HEK293 (cell line): ENCODE data around the gene PELI3.

Source experiments
- GFI1B ChIP-seq: fragments of 450-650 bp; formaldehyde crosslinking; IDR thresholded peaks from 2 replicates; pipeline ENCODE4 v1.5.1; 2016; ENCODE audit warnings: missing biosample characterization, missing genetic modification characterization
- HOXC10 ChIP-seq: sonication (generic); formaldehyde crosslinking; IDR thresholded peaks from 2 replicates; pipeline ENCODE4 v1.8.1; 2023; ENCODE audit warnings: mild to moderate bottlenecking, missing genetic modification reagents
- KLF16 ChIP-seq: fragments of 450-650 bp; formaldehyde crosslinking; IDR thresholded peaks from 2 replicates; pipeline ENCODE4 v1.5.1; 2017; ENCODE audit warnings: missing biosample characterization, missing genetic modification characterization
- MEIS1 ChIP-seq: sonication (generic); formaldehyde crosslinking; IDR thresholded peaks from 2 replicates; pipeline ENCODE4 v1.8.1; 2022; ENCODE audit warnings: missing genetic modification reagents, mild to moderate bottlenecking, borderline replicate concordance
- MZF1 ChIP-seq: fragments of 450-650 bp; formaldehyde crosslinking; IDR thresholded peaks from 2 replicates; pipeline ENCODE4 v1.5.1; 2017; ENCODE audit warnings: missing biosample characterization, missing genetic modification characterization, borderline replicate concordance
- OVOL3 ChIP-seq: fragments of 450-650 bp; formaldehyde crosslinking; IDR thresholded peaks from 2 replicates; pipeline ENCODE4 v1.5.1; 2016; ENCODE audit warnings: missing biosample characterization, missing genetic modification characterization
- PRDM1 ChIP-seq: fragments of 450-650 bp; formaldehyde crosslinking; IDR thresholded peaks from 2 replicates; pipeline ENCODE4; 2016; ENCODE audit warnings: missing biosample characterization, missing genetic modification characterization
- SP3 ChIP-seq: fragments of 450-650 bp; formaldehyde crosslinking; IDR thresholded peaks from 2 replicates; pipeline ENCODE4 v1.5.1; 2016; ENCODE audit warnings: missing biosample characterization, missing genetic modification characterization
- TRIM28 ChIP-seq: IDR thresholded peaks from 2 replicates; pipeline ENCODE4 v1.6.1; 2011; ENCODE audit warnings: low read length, control low read depth, borderline replicate concordance
- ZBTB7A ChIP-seq: fragments of 450-650 bp; formaldehyde crosslinking; IDR thresholded peaks from 2 replicates; pipeline ENCODE4 v1.5.1; 2016; ENCODE audit warnings: low read depth, missing biosample characterization, missing genetic modification characterization
- ZFHX2 ChIP-seq: fragments of 450-650 bp; formaldehyde crosslinking; conservative IDR thresholded peaks from 2 replicates; pipeline ENCODE4 v1.5.1; 2016; ENCODE audit warnings: missing biosample characterization, missing genetic modification characterization
- ZFP3 ChIP-seq: fragments of 450-650 bp; formaldehyde crosslinking; IDR thresholded peaks from 2 replicates; pipeline ENCODE4 v1.5.1; 2016; ENCODE audit warnings: low read depth, missing biosample characterization, missing genetic modification characterization
- ZFP41 ChIP-seq: fragments of 450-650 bp; formaldehyde crosslinking; IDR thresholded peaks from 2 replicates; pipeline ENCODE4 v1.5.1; 2016; ENCODE audit warnings: missing biosample characterization, missing genetic modification characterization, borderline replicate concordance
- ZFP69B ChIP-seq: fragments of 450-650 bp; formaldehyde crosslinking; IDR thresholded peaks from 2 replicates; pipeline ENCODE4 v1.5.1; 2016; ENCODE audit warnings: missing biosample characterization, missing genetic modification characterization
- ZNF10 ChIP-seq: fragments of 450-650 bp; formaldehyde crosslinking; IDR thresholded peaks from 2 replicates; pipeline ENCODE4 v1.5.1; 2017; ENCODE audit warnings: missing biosample characterization, missing genetic modification characterization
- ZNF132 ChIP-seq: fragments of 450-650 bp; formaldehyde crosslinking; IDR thresholded peaks from 2 replicates; pipeline ENCODE4 v1.5.1; 2017; ENCODE audit warnings: missing biosample characterization, missing genetic modification characterization, borderline replicate concordance
- ZNF140 ChIP-seq: fragments of 450-650 bp; formaldehyde crosslinking; IDR thresholded peaks from 2 replicates; pipeline ENCODE4 v1.5.1; 2016; ENCODE audit warnings: missing biosample characterization, missing genetic modification characterization
- ZNF174 ChIP-seq: fragments of 450-650 bp; formaldehyde crosslinking; IDR thresholded peaks from 2 replicates; pipeline ENCODE4 v1.5.0; 2017; ENCODE audit warnings: missing biosample characterization, mild to moderate bottlenecking, missing genetic modification characterization
- ZNF184 ChIP-seq: fragments of 450-650 bp; IDR thresholded peaks from 2 replicates; pipeline ENCODE4 v1.5.1; 2018; ENCODE audit warnings: missing biosample characterization, mild to moderate bottlenecking, missing genetic modification characterization
- ZNF24 ChIP-seq: fragments of 450-650 bp; formaldehyde crosslinking; IDR thresholded peaks from 2 replicates; pipeline ENCODE4 v1.5.1; 2016; ENCODE audit warnings: missing biosample characterization, missing genetic modification characterization
- ZNF302 ChIP-seq: fragments of 450-650 bp; formaldehyde crosslinking; IDR thresholded peaks from 2 replicates; pipeline ENCODE4 v1.5.1; 2016; ENCODE audit warnings: missing biosample characterization, missing genetic modification characterization, low read depth
- ZNF324 ChIP-seq: fragments of 450-650 bp; formaldehyde crosslinking; IDR thresholded peaks from 2 replicates; pipeline ENCODE4 v1.5.1; 2016; ENCODE audit warnings: missing biosample characterization, missing genetic modification characterization
- ZNF394 ChIP-seq: fragments of 450-650 bp; formaldehyde crosslinking; IDR thresholded peaks from 2 replicates; pipeline ENCODE4 v1.5.1; 2016; ENCODE audit warnings: missing biosample characterization, missing genetic modification characterization, mild to moderate bottlenecking, moderate library complexity, borderline replicate concordance
- ZNF423 ChIP-seq: fragments of 450-650 bp; formaldehyde crosslinking; IDR thresholded peaks from 2 replicates; pipeline ENCODE4 v1.5.1; 2016; ENCODE audit warnings: missing biosample characterization, missing genetic modification characterization
- ZNF426 ChIP-seq: fragments of 450-650 bp; formaldehyde crosslinking; IDR thresholded peaks from 2 replicates; pipeline ENCODE4 v1.5.1; 2017; ENCODE audit warnings: missing biosample characterization, missing genetic modification characterization, mild to moderate bottlenecking, inconsistent platforms, moderate library complexity
- ZNF544 ChIP-seq: fragments of 450-650 bp; formaldehyde crosslinking; IDR thresholded peaks from 2 replicates; pipeline ENCODE4 v1.5.0; 2017; ENCODE audit warnings: missing biosample characterization, missing genetic modification characterization
- ZXDB ChIP-seq: fragments of 450-650 bp; formaldehyde crosslinking; IDR thresholded peaks from 2 replicates; pipeline ENCODE4 v1.5.1; 2016; ENCODE audit warnings: missing biosample characterization, missing genetic modification characterization
- TF ChIP-seq, protein P1 (sequence below): fragments of 450-650 bp; formaldehyde crosslinking; IDR thresholded peaks from 2 replicates; pipeline ENCODE4 v1.5.1; 2016; ENCODE audit warnings: missing biosample characterization, missing genetic modification characterization
- TF ChIP-seq, protein P2 (sequence below): fragments of 450-650 bp; formaldehyde crosslinking; IDR thresholded peaks from 2 replicates; pipeline ENCODE4 v1.5.1; 2016; ENCODE audit warnings: missing biosample characterization, missing genetic modification characterization
- TF ChIP-seq, protein P3 (sequence below): fragments of 450-650 bp; formaldehyde crosslinking; IDR thresholded peaks from 2 replicates; pipeline ENCODE4 v1.5.1; 2016; ENCODE audit warnings: missing biosample characterization, missing genetic modification characterization
- TF ChIP-seq, protein P4 (sequence below): fragments of 450-650 bp; formaldehyde crosslinking; IDR thresholded peaks from 2 replicates; pipeline ENCODE4 v1.5.1; 2017; ENCODE audit warnings: missing biosample characterization, missing genetic modification characterization
- TF ChIP-seq, protein P5 (sequence below): fragments of 450-650 bp; formaldehyde crosslinking; IDR thresholded peaks from 2 replicates; pipeline ENCODE4 v1.5.1; 2016; ENCODE audit warnings: missing biosample characterization, missing genetic modification characterization

PELI3 gene

DNA sequence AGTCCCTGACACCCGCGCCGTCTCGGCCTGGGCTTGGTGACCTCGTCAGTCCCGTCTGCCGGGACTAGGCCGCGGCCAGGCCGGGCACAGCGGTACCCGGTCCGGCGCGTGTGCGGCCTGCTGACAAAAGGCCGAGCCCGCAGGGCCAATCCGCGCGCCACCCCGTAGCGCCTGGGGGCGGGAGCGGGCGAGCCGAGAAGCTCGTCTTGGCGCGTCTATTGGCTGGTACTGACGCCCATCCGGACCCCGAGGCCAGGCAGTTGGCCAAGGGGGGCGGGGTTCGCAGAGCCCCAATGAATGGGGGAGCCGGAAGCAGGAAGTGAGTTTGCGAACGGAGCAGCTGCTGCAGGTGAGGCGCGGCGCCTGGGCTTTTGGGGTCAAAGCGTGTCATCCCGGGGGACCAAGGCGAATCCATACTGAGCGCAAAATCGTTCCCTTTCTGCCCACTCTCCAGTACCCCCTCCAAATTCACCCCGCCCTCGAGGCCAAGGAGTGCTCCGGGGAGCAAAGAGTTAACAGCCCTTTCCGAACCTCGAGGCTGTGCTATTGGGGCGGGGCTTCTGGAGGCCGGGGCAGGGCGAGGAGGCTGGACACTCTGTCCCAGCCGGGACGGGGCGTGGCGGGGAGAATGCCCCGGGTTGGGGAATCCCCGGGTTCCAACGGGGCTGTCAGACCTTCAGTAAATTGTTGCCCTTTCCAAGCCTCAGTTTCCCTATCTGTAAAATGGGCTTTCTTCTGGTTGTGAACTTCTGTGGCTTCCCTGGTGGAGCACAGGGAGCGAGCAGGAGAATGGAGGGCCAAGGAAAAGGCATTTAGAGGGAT is 13.6 kb downstream of the PELI3 start, which contains the start of gene DPP3 (continued):
- TF ChIP-seq ZNF140 (tag by site-specific recombination) (no peak), ZNF324 (tag by site-specific recombination) (no peak), ZNF426 (tag by site-specific recombination) (no peak), ZNF10 (tag by site-specific recombination) (no peak), ZNF302 (no peak), ZFP69B (tag by site-specific recombination) (no peak), ZNF132 (tag by site-specific recombination) (no peak), MZF1 (tag by site-specific recombination) (no peak), ZNF394 (peak; percentile 71; the same call in 1 of the 2 replicates), OVOL3 (tag by site-specific recombination) (no peak), ZBTB7A (tag by site-specific recombination) (no peak), ZXDB (tag by site-specific recombination) (peak; percentile 97), MEIS1 (no peak), ZNF24 (no peak), TRIM28 (no peak), ZFP3 (tag by site-specific recombination) (no peak), ZNF174 (tag by site-specific recombination) (no peak), SP3 (tag by site-specific recombination) (peak; percentile 88), PRDM1 (tag by site-specific recombination) (no peak), ZNF544 (tag by site-specific recombination) (no peak), ZFP41 (no peak), GFI1B (tag by site-specific recombination) (no peak; the same call in 1 of the 2 replicates), ZNF423 (tag by site-specific recombination) (no peak), KLF16 (tag by site-specific recombination) (peak; percentile 58), HOXC10 (peak; percentile 57; the same call in 1 of the 2 replicates), ZNF184 (tag by site-specific recombination) (no peak), ZFHX2 (tag by site-specific recombination) (0 out of 2 replicates have a peak, but pooled peaks have one; percentile 19)
- TF ChIP-seq, protein P1, sequence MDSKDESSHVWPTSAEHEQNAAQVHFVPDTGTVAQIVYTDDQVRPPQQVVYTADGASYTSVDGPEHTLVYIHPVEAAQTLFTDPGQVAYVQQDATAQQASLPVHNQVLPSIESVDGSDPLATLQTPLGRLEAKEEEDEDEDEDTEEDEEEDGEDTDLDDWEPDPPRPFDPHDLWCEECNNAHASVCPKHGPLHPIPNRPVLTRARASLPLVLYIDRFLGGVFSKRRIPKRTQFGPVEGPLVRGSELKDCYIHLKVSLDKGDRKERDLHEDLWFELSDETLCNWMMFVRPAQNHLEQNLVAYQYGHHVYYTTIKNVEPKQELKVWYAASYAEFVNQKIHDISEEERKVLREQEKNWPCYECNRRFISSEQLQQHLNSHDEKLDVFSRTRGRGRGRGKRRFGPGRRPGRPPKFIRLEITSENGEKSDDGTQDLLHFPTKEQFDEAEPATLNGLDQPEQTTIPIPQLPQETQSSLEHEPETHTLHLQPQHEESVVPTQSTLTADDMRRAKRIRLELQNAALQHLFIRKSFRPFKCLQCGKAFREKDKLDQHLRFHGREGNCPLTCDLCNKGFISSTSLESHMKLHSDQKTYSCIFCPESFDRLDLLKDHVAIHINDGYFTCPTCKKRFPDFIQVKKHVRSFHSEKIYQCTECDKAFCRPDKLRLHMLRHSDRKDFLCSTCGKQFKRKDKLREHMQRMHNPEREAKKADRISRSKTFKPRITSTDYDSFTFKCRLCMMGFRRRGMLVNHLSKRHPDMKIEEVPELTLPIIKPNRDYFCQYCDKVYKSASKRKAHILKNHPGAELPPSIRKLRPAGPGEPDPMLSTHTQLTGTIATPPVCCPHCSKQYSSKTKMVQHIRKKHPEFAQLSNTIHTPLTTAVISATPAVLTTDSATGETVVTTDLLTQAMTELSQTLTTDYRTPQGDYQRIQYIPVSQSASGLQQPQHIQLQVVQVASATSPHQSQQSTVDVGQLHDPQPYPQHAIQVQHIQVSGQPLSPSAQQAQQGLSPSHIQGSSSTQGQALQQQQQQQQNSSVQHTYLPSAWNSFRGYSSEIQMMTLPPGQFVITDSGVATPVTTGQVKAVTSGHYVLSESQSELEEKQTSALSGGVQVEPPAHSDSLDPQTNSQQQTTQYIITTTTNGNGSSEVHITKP (tag by site-specific recombination): peak; percentile 83
- TF ChIP-seq, protein P2, sequence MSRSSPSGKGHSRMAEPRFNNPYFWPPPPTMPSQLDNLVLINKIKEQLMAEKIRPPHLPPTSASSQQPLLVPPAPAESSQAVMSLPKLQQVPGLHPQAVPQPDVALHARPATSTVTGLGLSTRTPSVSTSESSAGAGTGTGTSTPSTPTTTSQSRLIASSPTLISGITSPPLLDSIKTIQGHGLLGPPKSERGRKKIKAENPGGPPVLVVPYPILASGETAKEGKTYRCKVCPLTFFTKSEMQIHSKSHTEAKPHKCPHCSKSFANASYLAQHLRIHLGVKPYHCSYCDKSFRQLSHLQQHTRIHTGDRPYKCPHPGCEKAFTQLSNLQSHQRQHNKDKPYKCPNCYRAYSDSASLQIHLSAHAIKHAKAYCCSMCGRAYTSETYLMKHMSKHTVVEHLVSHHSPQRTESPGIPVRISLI (tag by site-specific recombination): no peak
- TF ChIP-seq, protein P3, sequence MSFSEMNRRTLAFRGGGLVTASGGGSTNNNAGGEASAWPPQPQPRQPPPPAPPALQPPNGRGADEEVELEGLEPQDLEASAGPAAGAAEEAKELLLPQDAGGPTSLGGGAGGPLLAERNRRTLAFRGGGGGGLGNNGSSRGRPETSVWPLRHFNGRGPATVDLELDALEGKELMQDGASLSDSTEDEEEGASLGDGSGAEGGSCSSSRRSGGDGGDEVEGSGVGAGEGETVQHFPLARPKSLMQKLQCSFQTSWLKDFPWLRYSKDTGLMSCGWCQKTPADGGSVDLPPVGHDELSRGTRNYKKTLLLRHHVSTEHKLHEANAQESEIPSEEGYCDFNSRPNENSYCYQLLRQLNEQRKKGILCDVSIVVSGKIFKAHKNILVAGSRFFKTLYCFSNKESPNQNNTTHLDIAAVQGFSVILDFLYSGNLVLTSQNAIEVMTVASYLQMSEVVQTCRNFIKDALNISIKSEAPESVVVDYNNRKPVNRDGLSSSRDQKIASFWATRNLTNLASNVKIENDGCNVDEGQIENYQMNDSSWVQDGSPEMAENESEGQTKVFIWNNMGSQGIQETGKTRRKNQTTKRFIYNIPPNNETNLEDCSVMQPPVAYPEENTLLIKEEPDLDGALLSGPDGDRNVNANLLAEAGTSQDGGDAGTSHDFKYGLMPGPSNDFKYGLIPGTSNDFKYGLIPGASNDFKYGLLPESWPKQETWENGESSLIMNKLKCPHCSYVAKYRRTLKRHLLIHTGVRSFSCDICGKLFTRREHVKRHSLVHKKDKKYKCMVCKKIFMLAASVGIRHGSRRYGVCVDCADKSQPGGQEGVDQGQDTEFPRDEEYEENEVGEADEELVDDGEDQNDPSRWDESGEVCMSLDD (tag by site-specific recombination): peak; percentile 100
- TF ChIP-seq, protein P4, sequence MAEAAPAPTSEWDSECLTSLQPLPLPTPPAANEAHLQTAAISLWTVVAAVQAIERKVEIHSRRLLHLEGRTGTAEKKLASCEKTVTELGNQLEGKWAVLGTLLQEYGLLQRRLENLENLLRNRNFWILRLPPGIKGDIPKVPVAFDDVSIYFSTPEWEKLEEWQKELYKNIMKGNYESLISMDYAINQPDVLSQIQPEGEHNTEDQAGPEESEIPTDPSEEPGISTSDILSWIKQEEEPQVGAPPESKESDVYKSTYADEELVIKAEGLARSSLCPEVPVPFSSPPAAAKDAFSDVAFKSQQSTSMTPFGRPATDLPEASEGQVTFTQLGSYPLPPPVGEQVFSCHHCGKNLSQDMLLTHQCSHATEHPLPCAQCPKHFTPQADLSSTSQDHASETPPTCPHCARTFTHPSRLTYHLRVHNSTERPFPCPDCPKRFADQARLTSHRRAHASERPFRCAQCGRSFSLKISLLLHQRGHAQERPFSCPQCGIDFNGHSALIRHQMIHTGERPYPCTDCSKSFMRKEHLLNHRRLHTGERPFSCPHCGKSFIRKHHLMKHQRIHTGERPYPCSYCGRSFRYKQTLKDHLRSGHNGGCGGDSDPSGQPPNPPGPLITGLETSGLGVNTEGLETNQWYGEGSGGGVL (tag by site-specific recombination): no peak
- TF ChIP-seq, protein P5, sequence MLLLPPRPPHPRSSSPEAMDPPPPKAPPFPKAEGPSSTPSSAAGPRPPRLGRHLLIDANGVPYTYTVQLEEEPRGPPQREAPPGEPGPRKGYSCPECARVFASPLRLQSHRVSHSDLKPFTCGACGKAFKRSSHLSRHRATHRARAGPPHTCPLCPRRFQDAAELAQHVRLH: 0 out of 2 replicates have a peak, but pooled peaks have one; percentile 32
